ENCODE results near the gene ASB10. TPM values are rescaled to one million over a fixed set of nuclear protein-coding genes. Genes with fewer than 3 reads are reported as not detected.
A peak's percentile ranks its signal among the peaks of the same experiment; 100 is the strongest.

Gene ASB10
- total and polyA plus RNA-seq, 4 donors = not detected

DNA sequence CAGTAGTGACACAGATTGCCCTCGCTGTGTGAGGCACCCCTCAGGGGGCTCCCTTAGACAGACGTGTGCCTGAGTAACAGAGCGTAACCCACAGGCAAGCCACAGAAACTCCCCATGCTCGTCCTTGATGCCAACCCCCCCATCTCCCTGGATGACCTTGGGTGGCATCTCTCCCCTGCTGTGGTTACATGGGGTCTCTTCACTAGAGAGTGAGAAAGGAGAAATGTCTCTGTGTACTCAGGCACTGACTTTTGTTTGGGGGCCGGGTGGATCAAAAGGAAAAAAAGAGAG lies 1.1 kb upstream of the ASB10 start:
- H3K27me3 ChIP-seq (ENCODE audit: control insufficient read depth in 3 of 3, insufficient read depth in 3 of 3, low read length in 2 of 3) = no peaks in the 10 kb centered on the region
- H3K4me3 ChIP-seq = no peak overlapping the region
- no peaks in the 10 kb centered on the region for H3K36me3 ChIP-seq (ENCODE audit: control insufficient read depth in 4 of 4, insufficient read depth in 4 of 4, low read length in 4 of 4)
- no peak for DNase-seq
- WGBS, 2 donors = 68 to 79% methylated on average over 5 of the region's 5 CpGs
- H3K4me1 ChIP-seq (ENCODE audit: control insufficient read depth in 5 of 5, insufficient read depth in 5 of 5, low read length in 5 of 5) = peaks cover 0 to 5% (median 0%) of the 10 kb centered on the region in 5 donors
- no peaks in the 10 kb centered on the region for H3K9me3 ChIP-seq (ENCODE audit: control insufficient read depth in 4 of 4, insufficient read depth in 3 of 4, low read length in 3 of 4)
- no peak for ATAC-seq (ENCODE audit: insufficient read depth, low FRiP score)
- TF ChIP-seq, protein P1, sequence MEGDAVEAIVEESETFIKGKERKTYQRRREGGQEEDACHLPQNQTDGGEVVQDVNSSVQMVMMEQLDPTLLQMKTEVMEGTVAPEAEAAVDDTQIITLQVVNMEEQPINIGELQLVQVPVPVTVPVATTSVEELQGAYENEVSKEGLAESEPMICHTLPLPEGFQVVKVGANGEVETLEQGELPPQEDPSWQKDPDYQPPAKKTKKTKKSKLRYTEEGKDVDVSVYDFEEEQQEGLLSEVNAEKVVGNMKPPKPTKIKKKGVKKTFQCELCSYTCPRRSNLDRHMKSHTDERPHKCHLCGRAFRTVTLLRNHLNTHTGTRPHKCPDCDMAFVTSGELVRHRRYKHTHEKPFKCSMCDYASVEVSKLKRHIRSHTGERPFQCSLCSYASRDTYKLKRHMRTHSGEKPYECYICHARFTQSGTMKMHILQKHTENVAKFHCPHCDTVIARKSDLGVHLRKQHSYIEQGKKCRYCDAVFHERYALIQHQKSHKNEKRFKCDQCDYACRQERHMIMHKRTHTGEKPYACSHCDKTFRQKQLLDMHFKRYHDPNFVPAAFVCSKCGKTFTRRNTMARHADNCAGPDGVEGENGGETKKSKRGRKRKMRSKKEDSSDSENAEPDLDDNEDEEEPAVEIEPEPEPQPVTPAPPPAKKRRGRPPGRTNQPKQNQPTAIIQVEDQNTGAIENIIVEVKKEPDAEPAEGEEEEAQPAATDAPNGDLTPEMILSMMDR (IDR thresholded peaks at IDR 0.05; ENCODE audit: control extremely low read depth, extremely low read depth) = no peak
- peak overlapping the region in 1 of 2 donors; percentile 30 for H3K27ac ChIP-seq (ENCODE audit: low read depth in 1 of 2, low read length in 1 of 2)
- no peak overlapping the region for H3K9ac ChIP-seq (ENCODE audit: insufficient read depth in 1 of 2, low read length in 2 of 2)

DNA sequence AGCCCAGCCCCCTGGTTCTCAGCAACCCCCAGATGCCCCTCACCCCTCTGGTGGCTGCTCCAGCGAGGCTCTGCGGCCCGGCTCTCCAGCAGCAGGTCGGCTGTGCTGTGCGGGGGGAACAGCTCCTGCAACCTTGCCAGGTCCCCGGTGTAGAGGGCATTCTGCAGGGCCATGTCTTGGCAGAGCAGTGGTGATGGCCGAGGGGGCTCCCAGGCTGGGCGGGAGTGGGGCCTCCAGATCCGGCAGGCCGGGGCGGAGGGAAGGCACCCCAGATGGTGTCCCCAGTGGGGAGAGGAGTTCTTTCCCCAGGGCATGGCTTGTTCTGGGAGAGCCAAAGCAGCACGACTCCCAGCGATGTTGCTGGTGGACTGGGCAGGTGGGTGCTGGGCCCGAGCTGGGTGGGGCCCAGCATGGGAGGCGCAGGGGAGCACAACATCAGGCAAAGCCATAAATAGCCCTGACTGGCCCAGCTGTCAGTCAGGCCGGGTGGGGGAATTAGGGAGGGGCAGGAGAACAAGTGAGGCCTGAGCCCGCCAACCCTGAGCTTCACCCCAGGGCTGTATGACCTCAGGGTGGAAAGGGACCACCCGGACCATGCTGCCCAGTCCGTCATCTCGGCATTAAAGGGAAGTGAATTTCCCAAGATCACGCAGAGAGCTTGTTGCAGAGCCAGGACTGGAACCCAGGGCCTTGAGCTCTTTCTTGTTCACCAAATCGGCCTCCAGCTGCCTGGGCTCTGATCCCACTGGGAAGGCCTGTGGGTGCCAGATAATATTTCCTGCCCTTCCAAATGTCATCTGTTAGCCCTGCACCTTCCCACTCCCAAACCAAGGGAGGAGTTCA lies 580 bp upstream of the ASB10 start:
- DNase-seq = no peak
- WGBS, 2 donors = 85 to 87% methylated on average over 22 of the region's 22 CpGs

DNA sequence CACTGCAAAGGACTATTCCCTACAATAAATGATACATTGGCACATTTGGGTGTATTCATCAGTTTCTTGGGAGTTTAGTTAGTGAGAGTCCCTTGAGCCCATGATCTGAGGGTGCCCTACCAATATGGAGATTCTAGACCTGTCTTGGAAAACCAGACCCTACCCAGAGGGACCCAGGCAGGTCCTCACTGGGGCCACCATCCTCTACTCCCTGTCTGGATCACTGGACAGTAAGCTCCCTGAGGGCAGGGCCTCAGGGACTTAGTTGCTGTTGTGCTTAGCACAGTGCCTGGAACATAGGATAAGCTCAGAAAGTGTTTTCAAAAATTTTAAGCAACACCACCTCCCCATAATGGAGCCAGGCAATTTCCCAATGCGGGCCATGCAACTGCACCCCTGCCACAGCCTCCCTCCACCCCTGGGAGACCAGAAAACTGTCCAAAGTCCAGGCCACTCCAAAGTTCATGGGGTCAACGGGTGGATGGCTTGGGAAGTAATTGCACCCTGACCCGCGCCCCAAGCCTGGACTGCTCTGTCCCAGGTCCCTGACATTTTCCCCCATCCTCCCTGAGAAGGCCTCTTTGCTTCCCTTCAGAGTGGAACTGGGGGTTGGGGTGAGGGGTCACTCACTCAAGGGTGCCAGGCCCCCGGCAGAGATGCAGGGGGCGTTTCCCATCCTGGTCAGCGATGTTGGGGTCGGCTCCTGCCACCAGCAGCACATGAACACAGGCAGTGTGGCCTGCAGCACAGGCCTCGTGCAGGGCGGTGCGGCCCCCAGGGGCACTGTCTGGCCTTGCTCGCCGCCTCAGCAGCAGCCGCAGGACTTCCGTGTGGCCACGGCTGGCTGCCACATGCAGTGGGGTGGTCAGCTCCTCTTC lies 1.0 kb downstream of the ASB10 start:
- H3K9me3 ChIP-seq (ENCODE audit: control insufficient read depth in 4 of 4, insufficient read depth in 3 of 4, low read length in 3 of 4) = no peaks in the 10 kb centered on the region
- no peak overlapping the region for H3K4me3 ChIP-seq
- no peaks in the 10 kb centered on the region for H3K36me3 ChIP-seq (ENCODE audit: control insufficient read depth in 4 of 4, insufficient read depth in 4 of 4, low read length in 4 of 4)
- 87 to 92% methylated on average over 16 of the region's 16 CpGs for WGBS, 2 donors
- TF ChIP-seq, protein P1 (IDR thresholded peaks at IDR 0.05; ENCODE audit: control extremely low read depth, extremely low read depth) = no peak
- peak overlapping the region in 1 of 2 donors; percentile 90 for H3K27ac ChIP-seq (ENCODE audit: low read depth in 1 of 2, low read length in 1 of 2)
- H3K9ac ChIP-seq (ENCODE audit: insufficient read depth in 1 of 2, low read length in 2 of 2) = no peak overlapping the region
- H3K4me1 ChIP-seq (ENCODE audit: control insufficient read depth in 5 of 5, insufficient read depth in 5 of 5, low read length in 5 of 5) = peaks cover 0 to 5% (median 0%) of the 10 kb centered on the region in 5 donors
- ATAC-seq (ENCODE audit: insufficient read depth, low FRiP score) = no peak
- H3K27me3 ChIP-seq (ENCODE audit: control insufficient read depth in 3 of 3, insufficient read depth in 3 of 3, low read length in 2 of 3) = no peaks in the 10 kb centered on the region
- DNase-seq = peak in 1 of 3 donors; percentile 7

More for the DNA sequence above, 580 bp upstream of the ASB10 start:
- H3K4me3 ChIP-seq = no peak overlapping the region
- H3K36me3 ChIP-seq (ENCODE audit: control insufficient read depth in 4 of 4, insufficient read depth in 4 of 4, low read length in 4 of 4) = no peaks in the 10 kb centered on the region
- peak overlapping the region in 1 of 2 donors; percentile 90 for H3K27ac ChIP-seq (ENCODE audit: low read depth in 1 of 2, low read length in 1 of 2)
- peaks cover 0 to 5% (median 0%) of the 10 kb centered on the region in 5 donors for H3K4me1 ChIP-seq (ENCODE audit: control insufficient read depth in 5 of 5, insufficient read depth in 5 of 5, low read length in 5 of 5)
- no peak for ATAC-seq (ENCODE audit: insufficient read depth, low FRiP score)
- TF ChIP-seq, protein P1 (IDR thresholded peaks at IDR 0.05; ENCODE audit: control extremely low read depth, extremely low read depth) = no peak
- H3K9me3 ChIP-seq (ENCODE audit: control insufficient read depth in 4 of 4, insufficient read depth in 3 of 4, low read length in 3 of 4) = no peaks in the 10 kb centered on the region
- H3K9ac ChIP-seq (ENCODE audit: insufficient read depth in 1 of 2, low read length in 2 of 2) = no peak overlapping the region
- H3K27me3 ChIP-seq (ENCODE audit: control insufficient read depth in 3 of 3, insufficient read depth in 3 of 3, low read length in 2 of 3) = no peaks in the 10 kb centered on the region
